Measurements from ENCODE around the gene EPB41L1.

Gene EPB41L1

DNA sequence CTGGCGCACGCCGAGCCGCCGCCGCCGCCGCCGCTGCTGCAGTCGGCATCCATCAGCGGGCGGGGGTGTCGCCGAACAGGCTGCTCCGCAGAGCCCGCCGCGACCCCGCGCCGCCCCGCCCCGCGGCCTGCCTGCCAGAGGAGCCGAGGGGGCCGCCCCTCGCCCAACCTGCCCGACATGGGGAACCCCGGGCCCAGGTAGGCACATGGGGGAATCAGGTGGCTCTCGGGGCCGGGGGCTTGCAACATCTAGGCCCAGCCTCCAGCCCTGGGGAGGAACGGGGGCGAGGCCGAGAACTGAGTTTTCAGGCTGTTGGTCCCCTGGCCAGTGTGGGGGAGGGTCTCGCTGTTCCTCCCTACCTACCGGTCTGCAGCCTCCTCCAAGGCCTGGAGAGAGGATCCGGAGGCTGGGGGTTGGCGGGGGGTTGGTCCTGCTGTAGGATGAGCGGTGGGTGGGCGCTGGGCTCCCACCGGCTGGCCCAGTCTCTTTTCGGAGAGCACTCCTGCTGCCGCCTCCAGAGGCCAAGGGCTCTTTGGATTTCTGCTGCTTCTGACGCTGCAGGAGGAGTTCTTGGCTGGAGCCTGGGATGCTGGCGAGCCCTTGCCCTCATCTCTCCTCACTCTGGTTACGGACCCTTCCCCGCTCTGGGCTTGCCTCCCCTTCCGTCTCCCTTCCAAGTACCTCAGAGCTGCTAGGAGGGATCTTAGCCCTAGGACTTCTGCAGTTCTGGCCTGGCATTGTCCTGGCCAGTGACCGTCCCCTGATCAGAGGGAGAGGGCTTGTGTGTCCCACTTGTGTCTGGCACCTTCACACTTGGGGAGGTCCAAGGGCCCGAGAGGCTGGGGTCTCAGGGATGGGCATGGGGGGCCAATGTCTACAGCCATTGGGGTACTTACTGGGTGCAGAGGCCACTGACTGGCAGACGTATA is at the start of gene EPB41L1:
TSS of gene EPB41L1 (plus strand) at position 41 of the 929 bp plus-strand sequence. CDS start 19,038 bp downstream, outside the sequence.
- DNase-seq (ENCODE audit: low read depth in 2 of 2) = no peak

DNA sequence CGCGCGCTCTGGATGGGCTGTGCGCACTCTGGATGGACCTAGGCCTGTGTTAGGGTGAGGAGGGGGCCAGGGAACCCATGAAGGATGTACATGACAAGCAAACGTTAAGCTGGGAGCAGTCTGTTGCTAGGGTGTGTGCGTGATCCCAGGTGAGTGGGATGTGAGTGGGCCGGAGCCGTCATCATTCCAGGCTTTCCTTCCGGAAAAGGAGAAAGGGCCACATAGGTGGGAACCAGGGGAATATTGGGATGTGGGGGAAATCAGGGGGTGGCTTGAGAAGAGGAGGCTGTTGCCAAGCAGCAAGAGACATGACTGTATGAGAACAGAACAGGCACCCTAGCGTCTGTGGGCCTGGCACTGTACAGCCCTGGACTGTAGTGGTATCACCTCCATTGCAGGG is 49.7 kb upstream of the EPB41L1 start:
- DNase-seq (ENCODE audit: low read depth in 2 of 2) = no peak

DNA sequence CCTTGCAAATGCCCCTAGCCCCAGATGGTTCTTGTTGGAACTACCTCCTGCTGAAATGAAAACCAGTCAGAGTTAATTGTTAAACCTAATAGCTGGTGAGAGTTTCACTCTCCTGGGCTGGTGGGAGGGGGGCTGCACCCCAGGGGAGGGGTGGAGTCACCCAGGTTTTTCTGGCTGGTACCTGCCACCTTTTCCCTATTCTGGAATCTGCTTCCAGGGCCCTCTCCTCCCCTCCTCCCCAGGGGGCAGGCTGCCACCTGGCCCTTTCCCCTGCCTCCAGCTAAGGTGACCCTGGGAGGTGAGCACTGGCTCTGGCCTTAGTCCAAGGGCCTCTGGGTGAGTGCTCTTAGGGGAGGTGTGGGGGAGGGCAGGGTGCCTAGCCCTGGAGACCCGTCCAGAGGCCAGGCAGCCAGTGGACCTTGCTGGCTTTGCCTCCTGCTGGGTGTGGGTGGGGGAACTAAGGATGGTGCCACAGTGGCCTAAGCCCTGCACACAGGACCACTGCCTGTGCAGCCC is 48.8 kb upstream of the EPB41L1 start:
- DNase-seq (ENCODE audit: low read depth in 2 of 2) = no peak

DNA sequence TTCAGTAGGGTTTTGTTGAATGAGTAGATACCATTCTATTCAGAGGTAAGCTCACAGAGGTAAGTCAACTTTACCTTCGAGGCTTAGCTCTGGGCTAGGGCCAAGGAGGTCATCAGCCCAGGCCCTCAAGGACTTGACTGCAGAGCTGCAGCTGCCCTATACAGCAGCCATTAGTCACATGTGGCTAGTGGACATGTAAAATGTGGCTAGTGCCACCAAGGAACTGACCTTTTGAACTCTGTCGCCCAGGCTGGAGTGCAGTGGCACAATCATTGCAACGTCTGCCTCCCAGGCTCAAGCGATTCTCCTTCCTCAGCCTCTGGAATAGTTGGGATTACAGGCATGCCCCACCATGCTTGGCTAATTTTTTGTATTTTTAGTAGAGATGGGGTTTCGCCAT is 47.9 kb upstream of the EPB41L1 start:
- DNase-seq (ENCODE audit: low read depth in 2 of 2) = no peak

DNA sequence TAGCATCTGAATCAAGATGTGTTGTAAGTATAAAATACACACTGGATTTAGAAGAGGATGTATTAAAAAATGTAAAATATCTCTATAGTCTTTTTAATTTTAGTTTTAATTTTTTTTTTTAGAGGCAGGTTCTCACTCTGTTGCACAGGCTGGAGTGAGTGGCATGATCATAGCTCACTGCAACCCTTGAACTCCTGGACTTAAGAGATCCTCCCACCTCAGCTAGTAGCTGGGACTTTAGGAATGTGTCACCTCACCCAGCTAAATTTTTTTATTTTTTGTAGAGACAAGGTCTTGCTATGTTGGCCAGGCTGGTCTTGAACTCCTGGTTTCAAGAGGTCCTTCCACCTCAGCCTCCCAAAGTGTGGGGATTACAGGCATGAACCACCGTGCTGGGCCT is 46.7 kb upstream of the EPB41L1 start:
- no peak for DNase-seq (ENCODE audit: low read depth in 2 of 2)

DNA sequence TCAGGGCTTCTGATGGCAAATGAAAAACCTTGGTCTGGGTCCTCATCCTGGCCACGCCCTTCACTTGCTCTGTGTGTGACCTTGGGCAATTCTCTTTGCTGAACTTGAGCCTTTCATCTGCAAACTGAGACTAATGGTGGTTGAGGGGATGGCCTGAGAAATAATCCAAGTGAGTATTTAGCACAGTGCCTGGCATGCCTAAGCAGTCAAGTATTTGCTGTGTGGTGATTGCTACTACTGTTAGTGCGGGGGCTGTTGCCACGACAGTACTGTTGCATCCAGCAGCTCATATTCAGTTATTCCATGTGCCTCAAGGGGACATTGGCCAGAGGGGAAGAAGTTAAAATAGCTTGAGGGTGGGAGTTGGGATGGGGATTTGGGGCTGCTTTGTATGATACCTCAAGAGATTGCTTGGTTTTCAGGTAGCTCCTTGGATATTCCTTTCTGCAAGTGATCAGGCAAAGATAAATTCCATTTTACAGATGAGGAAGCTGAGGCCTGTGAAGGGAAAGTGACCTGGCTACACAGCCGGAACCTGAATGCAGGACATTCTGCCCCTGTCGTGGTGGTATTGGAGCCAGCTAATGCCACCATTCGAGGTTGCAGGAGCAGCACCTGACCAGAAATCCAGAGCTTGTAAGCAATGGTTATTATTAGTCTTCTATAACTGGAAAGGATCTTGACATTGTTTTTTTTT is 45.1 kb upstream of the EPB41L1 start:
- no peak for DNase-seq (ENCODE audit: low read depth in 2 of 2)

DNA sequence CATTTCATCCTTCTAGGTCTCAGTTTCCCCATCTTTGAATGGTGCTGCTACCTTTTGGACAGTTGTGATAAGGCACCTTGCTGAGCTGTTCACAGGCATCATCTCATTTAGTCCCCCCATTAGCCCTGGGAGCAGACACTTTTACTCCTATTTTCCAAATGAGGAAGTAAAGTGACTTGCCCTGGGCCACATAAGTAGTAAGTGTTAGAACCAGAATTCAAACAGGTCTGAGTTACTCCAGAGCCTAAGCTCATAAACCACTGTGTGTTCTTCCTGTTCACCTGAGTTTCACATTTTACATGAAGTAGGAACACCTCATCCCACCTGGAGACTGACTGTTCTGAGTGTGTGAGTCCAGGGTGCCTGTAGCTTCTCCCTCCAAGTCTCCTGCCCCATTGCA is 43.5 kb upstream of the EPB41L1 start:
- no peak for DNase-seq (ENCODE audit: low read depth in 2 of 2)

DNA sequence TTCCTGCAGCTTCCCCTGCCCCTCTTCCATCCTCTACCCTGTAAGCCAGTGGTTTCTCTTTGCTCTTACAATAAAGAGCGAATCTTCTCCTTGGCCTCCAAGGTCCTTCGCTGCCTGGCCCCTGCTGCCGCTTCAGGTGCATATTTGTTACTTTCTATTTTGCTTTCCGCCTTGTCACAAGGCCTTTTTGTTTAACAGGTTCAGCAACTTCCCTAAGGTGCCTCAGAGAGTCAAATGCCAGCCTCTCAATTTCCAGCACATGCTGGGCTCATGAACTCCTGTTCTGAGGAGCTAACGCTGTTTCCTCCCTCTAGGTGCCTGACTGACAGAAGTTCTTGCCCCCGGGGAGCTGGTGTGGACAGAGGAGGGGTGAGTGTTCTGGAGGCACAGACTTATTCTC is 42.4 kb upstream of the EPB41L1 start:
- no peak for DNase-seq (ENCODE audit: low read depth in 2 of 2)

DNA sequence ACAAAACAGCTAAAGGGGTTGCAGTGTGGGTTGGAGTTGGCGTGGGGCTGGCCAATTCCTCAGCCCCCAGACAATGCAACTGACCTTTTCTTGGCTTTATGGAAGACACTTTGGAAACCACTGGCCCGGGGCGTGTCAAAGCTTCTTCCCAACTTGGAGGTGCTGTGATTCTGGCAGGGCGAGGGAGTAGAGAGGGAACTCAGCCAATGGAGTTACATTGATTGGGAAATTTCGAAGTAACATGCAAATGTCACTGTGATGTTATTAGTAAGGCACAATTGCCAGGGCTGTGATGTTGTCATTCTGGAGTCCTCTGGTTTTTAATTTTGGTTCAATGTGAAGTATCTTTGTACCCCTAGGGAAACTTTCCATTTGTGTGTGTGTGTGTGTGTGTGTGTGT is 41.5 kb upstream of the EPB41L1 start:
- no peak for DNase-seq (ENCODE audit: low read depth in 2 of 2)

DNA sequence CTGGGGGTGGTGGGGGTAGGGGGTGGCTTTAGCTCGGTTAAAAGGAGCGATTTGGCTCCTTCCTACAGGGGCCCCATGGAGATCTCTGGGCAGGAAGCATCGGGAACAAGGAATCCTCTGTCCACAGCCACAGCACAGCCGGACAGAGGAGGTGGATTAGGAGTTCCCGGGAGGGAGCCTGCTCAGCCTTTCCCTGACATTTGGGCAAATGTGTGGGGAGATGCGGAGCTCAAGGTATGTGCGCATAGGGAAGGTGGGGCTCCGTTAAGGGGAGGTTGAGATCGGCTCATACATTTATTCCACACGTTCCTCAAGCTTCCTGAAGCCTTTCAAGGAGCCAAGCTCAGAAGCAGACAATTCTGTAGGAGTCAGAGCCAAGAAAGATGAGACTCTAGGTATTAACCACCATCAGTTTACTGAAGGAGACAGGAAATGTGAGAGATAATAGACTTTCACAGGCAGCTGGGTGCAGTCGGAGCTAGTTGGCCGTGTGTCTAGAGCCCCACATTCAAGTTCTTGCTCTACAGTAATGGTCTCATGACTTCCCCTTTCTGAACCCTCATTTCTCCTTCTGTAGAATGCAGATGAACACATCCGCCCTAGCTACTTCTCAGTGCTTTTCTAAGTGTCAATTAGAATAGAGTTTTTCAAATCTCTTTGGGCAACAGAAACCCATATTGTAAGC is 40.8 kb upstream of the EPB41L1 start:
- no peak for DNase-seq (ENCODE audit: low read depth in 2 of 2)

DNA sequence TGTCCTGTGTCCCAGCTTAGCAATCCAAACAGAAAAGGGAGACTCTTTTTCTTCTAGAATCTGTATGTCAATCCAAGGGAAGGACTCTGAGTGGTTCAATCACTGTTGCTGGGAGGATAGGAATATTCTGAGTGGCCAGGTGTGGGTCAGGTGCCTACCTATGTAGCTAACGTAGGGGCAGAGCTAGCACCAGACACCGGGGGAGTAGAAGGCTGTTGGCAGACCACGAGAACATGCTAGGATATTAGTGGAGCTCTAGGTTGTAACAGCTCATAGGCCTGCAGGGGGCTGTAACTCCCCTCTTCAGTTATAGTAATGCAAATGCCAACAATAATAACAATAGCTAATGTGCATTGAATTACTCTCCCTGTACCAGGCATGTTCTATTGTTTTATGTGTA is 39.8 kb upstream of the EPB41L1 start:
- DNase-seq (ENCODE audit: low read depth in 2 of 2) = no peak

DNA sequence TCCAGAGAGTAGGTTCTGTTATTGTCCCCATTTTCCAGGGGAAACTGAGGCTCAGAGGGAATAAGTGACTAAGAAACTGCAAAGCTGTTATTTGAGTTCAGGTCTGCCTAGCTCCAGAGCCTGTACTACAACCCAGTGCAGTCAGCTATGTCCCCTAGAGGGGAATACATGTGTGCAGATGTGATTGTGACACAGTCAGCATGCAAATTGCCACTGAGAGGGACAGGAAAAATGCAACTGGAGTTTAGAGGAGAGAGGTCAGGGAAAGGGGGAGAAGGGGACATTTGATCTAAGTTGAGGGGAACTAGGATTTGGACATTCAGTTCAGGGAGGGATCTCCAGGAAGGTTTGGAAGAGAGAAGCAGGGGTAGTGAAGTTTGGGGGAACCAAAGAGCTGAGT is 38.6 kb upstream of the EPB41L1 start:
- DNase-seq (ENCODE audit: low read depth in 2 of 2) = no peak

DNA sequence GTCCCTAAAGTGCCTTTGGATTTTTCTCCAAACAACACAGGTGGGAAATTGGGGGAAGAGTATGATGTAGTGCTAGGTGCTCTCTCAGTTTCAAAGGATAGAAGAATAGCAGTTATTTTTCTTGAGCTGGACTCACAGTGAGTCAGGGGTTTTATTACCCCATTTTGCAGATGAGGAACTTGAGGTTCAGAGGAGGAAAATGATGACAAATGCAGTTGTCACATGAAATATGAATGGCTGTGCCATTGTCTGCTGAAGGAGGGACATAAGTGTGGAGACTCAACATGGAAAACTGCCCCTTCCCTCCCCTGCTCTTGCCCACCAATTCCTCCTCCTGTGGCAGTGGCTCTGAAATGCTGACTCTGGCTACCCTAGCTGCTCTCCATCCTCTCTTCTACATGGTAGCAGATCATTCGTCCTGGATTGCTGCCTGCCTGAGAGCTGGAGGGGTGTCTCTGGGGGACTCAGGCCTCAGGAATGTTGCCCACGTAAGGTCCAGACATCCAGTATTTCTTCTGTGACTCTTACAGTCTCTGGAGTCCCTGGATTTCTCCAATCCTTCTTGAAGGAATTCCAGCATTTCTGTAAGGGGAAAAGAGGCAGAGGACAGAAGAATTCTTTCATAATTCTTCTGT is 37.6 kb upstream of the EPB41L1 start:
- DNase-seq (ENCODE audit: low read depth in 2 of 2) = no peak

DNA sequence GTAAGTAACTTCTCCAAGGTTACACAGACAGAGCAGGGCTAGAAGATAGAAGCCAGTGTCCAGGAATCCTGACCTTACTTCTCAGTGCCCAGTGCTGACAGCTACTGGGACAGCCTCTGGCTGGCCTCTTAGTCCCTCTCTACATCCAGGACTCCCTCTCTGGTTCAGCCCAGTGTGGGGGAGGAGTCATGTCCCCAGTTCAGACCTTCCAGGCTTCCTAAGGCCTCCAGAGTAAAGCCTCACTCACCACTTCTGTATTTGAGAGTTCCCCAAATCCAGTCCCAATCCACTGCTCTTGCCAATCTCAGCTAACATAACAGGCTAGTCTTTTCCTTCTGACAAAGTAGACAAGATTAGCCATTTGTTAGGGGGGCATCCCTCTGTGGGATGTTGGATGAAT is 36.9 kb upstream of the EPB41L1 start:
- DNase-seq (ENCODE audit: low read depth in 2 of 2) = no peak

DNA sequence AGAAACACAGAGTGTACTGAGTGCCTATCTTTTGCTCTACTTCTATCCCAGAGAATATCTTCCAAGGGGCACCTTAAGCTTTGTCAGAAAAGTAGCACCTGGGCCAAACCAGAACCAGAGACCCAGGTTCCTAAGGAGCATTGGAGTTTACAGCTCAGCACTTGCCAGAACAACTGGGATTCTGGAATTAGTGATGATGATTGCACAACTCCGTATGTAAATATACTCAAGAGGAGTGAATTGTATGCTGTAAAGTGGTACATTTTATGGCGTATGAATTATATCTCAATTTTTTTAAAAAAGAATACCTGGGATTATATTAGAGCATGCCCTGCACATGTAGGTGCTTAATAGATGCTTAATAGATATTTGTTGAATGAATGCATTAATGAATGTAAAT is 36.2 kb upstream of the EPB41L1 start:
- no peak for DNase-seq (ENCODE audit: low read depth in 2 of 2)

DNA sequence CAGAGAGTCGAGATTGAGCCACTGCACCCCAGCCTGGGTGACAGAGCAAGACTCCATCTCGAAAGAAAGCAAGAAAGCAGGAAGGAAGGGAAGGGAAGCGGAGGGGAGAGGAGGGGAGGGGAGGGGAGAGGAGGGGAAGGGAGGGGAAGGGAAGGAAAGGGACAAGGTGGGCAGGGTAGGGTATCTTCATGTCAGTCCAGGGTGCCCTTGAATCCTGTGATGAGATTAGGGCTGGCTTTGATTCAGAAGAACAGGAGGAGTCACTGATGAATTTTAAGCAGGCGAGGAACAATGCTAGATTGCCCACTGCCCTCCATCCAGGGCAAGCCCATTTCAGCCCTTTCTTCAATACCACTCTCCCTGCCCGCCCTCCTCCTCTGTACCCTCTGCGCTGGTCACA is 35.0 kb upstream of the EPB41L1 start:
- DNase-seq (ENCODE audit: low read depth in 2 of 2) = no peak

DNA sequence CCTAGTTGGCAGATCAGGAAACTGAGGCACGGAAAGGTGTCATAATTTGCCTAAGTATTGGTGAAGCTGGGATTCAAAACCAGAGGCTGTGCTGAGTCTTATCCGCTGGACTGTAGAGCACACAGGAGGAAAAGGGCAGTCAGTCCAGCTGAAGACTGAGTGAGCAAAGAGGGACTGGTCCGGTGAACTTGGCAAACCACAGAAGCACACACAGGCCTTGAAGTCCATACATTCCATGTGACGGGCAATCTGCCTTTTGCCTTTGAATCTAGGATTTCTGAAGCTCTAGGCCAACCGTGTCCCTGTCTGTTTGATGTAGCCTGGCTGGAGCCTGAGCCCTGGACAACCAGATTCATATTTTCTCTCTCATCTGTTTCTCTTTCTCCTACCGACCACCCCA is 34.3 kb upstream of the EPB41L1 start:
- no peak for DNase-seq (ENCODE audit: low read depth in 2 of 2)

DNA sequence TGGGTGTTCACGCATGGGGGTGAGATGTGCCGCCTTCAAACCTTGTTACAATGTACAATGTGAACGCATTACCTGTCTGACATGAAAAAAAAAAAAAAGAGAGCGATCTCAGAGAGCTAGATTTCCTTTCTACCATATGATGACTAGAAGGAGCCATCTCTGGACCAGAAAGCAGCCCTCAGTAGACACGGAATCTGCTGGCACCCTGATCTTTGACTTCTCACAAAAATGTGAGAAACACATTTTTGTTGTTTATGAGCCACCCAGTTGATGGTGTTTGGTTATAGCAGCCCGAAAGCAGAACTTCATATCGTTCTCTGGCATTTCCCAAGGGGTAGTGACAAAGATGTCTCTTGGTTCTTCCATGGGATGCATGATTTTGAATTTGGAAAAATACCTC is 33.5 kb upstream of the EPB41L1 start:
- no peak for DNase-seq (ENCODE audit: low read depth in 2 of 2)

DNA sequence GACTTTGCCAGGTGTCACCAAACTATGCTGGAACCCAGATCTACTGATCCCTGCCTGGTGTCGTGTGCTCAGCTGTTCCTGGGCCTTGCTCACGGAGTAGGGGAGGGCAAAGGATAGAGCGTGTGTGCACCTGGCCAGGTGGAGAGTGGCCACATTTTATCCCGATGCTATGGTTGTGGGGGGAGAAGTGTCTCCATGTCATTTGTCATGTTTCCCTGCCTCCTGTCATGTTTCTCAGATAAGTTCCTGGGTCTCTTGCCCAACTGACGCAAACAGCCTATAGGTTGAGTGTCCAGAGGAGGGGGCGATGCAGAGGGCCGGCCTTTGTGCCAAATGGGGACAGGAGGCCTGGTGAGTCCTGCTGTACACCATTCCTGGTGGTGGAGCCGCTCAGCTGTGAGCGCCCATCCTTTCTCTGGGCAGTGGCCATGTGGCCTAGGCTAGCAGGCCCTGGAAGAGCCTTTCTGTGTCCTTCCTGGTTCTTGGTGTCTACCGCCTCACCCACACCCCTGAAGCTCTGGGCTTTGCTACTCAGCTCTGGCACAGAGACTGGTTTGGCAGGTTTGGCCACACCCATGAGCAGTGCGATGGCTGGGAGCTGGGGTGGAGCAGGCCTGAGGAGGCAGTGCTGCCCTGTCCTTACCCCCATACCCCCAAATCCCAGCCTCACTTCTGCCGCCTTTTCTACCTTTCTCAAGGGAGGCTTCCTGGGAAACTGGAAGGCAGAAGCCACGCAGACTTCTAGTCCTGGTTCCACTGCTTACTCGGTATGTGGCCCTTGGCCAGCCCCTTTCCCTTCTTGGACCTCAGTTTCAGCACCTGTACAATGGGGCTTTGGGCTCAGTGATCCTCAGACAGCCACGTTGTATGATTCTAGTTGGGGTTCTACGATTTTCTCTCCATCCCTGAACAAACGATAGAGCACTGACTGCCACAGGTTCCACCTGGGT is 32.3 kb upstream of the EPB41L1 start:
- no peak for DNase-seq (ENCODE audit: low read depth in 2 of 2)

DNA sequence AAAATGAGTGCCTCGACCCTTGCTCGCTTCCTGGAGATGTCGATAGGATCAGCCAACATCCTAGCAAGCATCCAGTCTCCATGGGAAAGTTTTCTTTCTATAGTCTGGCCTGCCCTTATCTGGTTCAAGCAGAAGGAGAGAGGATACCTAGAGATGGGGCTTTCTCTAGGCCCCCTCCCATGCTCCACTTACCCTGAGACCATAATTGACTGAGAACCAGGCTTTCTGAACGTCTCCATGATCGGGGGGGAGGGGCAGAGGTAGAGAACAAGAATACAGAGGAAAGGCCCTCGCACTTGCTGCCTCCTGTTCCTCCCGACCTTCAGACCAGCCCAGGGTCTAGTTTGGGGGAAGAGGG is 31.6 kb upstream of the EPB41L1 start:
- DNase-seq (ENCODE audit: low read depth in 2 of 2) = no peak

DNA sequence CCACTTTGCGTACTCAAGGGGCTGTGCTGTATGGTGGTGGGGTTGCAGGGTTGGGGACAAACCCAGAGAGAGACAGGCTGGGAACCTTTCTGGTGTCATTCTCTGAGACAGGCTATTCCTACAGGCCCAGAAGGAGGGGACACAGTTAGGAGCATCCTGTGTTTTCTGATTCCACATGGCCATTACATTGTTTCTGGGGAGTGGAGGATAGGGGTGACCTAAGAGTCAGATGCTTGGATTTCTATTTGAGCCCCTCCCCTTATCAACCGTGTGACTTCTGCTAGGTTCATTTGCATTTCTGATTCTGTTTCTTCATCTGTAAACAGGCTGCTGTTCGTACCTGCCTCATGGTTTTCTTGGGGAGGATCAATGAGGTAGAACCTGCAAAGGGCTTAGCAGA is 29.4 kb upstream of the EPB41L1 start:
- no peak for DNase-seq (ENCODE audit: low read depth in 2 of 2)
